ENCODE results near the gene GSTO1. TPM values are rescaled to one million over a fixed set of nuclear protein-coding genes. Genes with fewer than 3 reads are reported as not detected.
A peak's percentile ranks its signal among the peaks of the same experiment; 100 is the strongest.

GSTO1 gene
- total and polyA plus RNA-seq, 2 experiments from 2014 or later: 52.5 to 182 TPM

DNA sequence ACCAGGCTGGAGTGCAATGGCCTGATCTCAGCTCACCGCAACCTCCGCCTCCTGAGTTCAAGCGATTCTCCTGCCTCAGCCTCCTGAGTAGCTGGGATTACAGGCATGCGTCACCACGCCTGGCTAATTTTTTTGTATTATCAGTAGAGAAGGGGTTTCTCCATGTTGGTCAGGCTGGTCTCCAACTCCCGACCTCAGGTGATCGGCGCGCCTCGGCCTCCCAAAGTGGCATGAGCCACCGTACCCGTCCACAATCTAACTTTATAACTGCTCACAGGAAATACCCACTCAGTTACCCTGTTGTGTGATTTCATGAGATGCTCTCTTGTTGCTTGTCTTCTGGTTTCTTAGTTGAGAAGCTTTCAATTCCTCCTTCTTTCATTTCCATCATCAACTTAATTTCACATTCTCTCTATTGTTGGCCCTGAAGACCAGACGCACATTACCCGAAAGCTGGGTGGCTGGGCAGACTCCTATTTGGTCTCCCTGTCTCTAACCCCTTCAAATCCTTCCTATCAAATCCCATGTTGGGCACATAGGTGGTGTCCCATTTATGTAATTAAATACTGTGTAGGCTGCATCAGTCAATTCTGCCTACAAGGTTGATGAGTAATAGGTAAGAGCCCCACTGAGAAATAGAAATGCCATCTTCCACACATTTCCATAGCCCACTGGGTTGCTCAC, 13.2 kb downstream of the GSTO1 start (continued):
- TF ChIP-seq, protein P1, sequence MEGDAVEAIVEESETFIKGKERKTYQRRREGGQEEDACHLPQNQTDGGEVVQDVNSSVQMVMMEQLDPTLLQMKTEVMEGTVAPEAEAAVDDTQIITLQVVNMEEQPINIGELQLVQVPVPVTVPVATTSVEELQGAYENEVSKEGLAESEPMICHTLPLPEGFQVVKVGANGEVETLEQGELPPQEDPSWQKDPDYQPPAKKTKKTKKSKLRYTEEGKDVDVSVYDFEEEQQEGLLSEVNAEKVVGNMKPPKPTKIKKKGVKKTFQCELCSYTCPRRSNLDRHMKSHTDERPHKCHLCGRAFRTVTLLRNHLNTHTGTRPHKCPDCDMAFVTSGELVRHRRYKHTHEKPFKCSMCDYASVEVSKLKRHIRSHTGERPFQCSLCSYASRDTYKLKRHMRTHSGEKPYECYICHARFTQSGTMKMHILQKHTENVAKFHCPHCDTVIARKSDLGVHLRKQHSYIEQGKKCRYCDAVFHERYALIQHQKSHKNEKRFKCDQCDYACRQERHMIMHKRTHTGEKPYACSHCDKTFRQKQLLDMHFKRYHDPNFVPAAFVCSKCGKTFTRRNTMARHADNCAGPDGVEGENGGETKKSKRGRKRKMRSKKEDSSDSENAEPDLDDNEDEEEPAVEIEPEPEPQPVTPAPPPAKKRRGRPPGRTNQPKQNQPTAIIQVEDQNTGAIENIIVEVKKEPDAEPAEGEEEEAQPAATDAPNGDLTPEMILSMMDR (conservative IDR thresholded peaks at IDR 0.05; ENCODE audit: low read depth in 2 of 2): no peak
- TF ChIP-seq POLR2AphosphoS5 (IDR thresholded peaks at IDR 0.05; ENCODE audit: low read depth) (no peak), EZH2phosphoT487 (IDR thresholded peaks at IDR 0.05; ENCODE audit: unreplicated experiment) (no peak), CREB1 (CRISPR knock-in tag; IDR thresholded peaks at IDR 0.05; ENCODE audit: low read depth) (no peak)

DNA sequence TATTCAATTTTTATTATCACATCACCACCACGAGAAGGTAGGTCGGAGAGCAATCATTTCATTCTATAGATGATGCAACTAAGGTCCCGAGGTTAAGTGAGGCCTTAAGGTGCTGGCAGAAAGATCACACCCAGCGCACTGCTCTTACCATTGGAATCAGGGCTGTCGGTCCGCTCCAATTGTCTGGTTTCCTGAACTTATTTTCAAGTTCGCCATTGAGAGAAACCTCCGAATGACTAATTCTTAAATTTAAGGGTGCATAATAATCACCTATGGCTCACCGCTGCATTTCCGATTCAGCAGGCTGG, 13.7 kb downstream of the GSTO1 start:
- Mint-ChIP-seq H3K27ac (peak overlapping the region; percentile 97), H3K4me1 (peaks cover 6% of the 10 kb centered on the region), H3K9me3 (no peaks in the 10 kb centered on the region), H3K4me3 (peak overlapping the region; percentile 90), H3K27me3 (ENCODE audit: insufficient read depth, low read depth, poor library complexity) (peaks cover 2% of the 10 kb centered on the region), H3K36me3 (ENCODE audit: low read depth) (peaks cover 22% of the 10 kb centered on the region)
- Histone ChIP-seq H3F3A (replicated peaks; ENCODE audit: low read depth) (no peaks in the 10 kb centered on the region), H3K27me3 (ENCODE audit: insufficient read depth) (no peaks in the 10 kb centered on the region), H4K20me1 (replicated peaks; ENCODE audit: insufficient read depth) (0 out of 2 replicates have a peak, but pooled peaks cover 5% of the 10 kb centered on the region), H3K36me3 (ENCODE audit: insufficient read depth) (peaks cover 7% of the 10 kb centered on the region; the same call in 1 of the 2 replicates), H3K4me1 (ENCODE audit: insufficient read depth) (peaks cover 5% of the 10 kb centered on the region; the same call in 1 of the 2 replicates), H3K4me3 (peak overlapping the region; percentile 86), H3K79me2 (replicated peaks; ENCODE audit: insufficient read depth) (peaks cover 53% of the 10 kb centered on the region), H2AFZ (peak overlapping the region; percentile 48; the same call in 1 of the 2 replicates), H3K4me2 (peak overlapping the region; percentile 93), H3K27ac (ENCODE audit: low read depth) (peak overlapping the region; percentile 87), H3K9me2 (ENCODE audit: insufficient read depth) (no peaks in the 10 kb centered on the region)
- ATAC-seq (peak; percentile 3; the same call in 2 of the 3 replicates), DNase-seq (ENCODE audit: low spot score) (no peak)
- TF ChIP-seq JUNB (IDR thresholded peaks at IDR 0.05; ENCODE audit: unreplicated experiment): no peak
- TF ChIP-seq CREB1 (CRISPR knock-in tag; IDR thresholded peaks at IDR 0.05; ENCODE audit: low read depth): no peak
- TF ChIP-seq, protein P2, sequence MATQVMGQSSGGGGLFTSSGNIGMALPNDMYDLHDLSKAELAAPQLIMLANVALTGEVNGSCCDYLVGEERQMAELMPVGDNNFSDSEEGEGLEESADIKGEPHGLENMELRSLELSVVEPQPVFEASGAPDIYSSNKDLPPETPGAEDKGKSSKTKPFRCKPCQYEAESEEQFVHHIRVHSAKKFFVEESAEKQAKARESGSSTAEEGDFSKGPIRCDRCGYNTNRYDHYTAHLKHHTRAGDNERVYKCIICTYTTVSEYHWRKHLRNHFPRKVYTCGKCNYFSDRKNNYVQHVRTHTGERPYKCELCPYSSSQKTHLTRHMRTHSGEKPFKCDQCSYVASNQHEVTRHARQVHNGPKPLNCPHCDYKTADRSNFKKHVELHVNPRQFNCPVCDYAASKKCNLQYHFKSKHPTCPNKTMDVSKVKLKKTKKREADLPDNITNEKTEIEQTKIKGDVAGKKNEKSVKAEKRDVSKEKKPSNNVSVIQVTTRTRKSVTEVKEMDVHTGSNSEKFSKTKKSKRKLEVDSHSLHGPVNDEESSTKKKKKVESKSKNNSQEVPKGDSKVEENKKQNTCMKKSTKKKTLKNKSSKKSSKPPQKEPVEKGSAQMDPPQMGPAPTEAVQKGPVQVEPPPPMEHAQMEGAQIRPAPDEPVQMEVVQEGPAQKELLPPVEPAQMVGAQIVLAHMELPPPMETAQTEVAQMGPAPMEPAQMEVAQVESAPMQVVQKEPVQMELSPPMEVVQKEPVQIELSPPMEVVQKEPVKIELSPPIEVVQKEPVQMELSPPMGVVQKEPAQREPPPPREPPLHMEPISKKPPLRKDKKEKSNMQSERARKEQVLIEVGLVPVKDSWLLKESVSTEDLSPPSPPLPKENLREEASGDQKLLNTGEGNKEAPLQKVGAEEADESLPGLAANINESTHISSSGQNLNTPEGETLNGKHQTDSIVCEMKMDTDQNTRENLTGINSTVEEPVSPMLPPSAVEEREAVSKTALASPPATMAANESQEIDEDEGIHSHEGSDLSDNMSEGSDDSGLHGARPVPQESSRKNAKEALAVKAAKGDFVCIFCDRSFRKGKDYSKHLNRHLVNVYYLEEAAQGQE (IDR thresholded peaks at IDR 0.05; ENCODE audit: unreplicated experiment): no peak
- TF ChIP-seq EZH2phosphoT487 (IDR thresholded peaks at IDR 0.05; ENCODE audit: unreplicated experiment): no peak
- no peak for TF ChIP-seq STAT1 (IDR thresholded peaks at IDR 0.05; ENCODE audit: unreplicated experiment)
- TF ChIP-seq, protein P3, sequence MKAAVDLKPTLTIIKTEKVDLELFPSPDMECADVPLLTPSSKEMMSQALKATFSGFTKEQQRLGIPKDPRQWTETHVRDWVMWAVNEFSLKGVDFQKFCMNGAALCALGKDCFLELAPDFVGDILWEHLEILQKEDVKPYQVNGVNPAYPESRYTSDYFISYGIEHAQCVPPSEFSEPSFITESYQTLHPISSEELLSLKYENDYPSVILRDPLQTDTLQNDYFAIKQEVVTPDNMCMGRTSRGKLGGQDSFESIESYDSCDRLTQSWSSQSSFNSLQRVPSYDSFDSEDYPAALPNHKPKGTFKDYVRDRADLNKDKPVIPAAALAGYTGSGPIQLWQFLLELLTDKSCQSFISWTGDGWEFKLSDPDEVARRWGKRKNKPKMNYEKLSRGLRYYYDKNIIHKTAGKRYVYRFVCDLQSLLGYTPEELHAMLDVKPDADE (IDR thresholded peaks at IDR 0.05): no peak
- TF ChIP-seq POLR2AphosphoS5 (IDR thresholded peaks at IDR 0.05; ENCODE audit: low read depth): no peak
- no peak for TF ChIP-seq NANOG (IDR thresholded peaks at IDR 0.05; ENCODE audit: borderline replicate concordance)
- no peak for TF ChIP-seq EZH2 (IDR thresholded peaks at IDR 0.05; ENCODE audit: low read depth, unreplicated experiment)
- no peak for TF ChIP-seq ZNF114 (CRISPR knock-in tag; IDR thresholded peaks at IDR 0.05)
- TF ChIP-seq, protein P4, sequence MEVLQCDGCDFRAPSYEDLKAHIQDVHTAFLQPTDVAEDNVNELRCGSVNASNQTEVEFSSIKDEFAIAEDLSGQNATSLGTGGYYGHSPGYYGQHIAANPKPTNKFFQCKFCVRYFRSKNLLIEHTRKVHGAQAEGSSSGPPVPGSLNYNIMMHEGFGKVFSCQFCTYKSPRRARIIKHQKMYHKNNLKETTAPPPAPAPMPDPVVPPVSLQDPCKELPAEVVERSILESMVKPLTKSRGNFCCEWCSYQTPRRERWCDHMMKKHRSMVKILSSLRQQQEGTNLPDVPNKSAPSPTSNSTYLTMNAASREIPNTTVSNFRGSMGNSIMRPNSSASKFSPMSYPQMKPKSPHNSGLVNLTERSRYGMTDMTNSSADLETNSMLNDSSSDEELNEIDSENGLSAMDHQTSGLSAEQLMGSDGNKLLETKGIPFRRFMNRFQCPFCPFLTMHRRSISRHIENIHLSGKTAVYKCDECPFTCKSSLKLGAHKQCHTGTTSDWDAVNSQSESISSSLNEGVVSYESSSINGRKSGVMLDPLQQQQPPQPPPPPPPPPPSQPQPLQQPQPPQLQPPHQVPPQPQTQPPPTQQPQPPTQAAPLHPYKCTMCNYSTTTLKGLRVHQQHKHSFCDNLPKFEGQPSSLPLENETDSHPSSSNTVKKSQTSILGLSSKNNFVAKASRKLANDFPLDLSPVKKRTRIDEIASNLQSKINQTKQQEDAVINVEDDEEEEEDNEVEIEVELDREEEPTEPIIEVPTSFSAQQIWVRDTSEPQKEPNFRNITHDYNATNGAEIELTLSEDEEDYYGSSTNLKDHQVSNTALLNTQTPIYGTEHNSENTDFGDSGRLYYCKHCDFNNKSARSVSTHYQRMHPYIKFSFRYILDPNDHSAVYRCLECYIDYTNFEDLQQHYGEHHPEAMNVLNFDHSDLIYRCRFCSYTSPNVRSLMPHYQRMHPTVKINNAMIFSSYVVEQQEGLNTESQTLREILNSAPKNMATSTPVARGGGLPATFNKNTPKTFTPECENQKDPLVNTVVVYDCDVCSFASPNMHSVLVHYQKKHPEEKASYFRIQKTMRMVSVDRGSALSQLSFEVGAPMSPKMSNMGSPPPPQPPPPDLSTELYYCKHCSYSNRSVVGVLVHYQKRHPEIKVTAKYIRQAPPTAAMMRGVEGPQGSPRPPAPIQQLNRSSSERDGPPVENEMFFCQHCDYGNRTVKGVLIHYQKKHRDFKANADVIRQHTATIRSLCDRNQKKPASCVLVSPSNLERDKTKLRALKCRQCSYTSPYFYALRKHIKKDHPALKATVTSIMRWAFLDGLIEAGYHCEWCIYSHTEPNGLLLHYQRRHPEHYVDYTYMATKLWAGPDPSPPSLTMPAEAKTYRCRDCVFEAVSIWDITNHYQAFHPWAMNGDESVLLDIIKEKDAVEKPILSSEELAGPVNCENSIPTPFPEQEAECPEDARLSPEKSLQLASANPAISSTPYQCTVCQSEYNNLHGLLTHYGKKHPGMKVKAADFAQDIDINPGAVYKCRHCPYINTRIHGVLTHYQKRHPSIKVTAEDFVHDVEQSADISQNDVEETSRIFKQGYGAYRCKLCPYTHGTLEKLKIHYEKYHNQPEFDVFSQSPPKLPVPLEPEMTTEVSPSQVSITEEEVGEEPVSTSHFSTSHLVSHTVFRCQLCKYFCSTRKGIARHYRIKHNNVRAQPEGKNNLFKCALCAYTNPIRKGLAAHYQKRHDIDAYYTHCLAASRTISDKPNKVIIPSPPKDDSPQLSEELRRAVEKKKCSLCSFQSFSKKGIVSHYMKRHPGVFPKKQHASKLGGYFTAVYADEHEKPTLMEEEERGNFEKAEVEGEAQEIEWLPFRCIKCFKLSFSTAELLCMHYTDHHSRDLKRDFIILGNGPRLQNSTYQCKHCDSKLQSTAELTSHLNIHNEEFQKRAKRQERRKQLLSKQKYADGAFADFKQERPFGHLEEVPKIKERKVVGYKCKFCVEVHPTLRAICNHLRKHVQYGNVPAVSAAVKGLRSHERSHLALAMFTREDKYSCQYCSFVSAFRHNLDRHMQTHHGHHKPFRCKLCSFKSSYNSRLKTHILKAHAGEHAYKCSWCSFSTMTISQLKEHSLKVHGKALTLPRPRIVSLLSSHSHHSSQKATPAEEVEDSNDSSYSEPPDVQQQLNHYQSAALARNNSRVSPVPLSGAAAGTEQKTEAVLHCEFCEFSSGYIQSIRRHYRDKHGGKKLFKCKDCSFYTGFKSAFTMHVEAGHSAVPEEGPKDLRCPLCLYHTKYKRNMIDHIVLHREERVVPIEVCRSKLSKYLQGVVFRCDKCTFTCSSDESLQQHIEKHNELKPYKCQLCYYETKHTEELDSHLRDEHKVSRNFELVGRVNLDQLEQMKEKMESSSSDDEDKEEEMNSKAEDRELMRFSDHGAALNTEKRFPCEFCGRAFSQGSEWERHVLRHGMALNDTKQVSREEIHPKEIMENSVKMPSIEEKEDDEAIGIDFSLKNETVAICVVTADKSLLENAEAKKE (CRISPR knock-in tag; IDR thresholded peaks at IDR 0.05): no peak

Measured in GM23338 (cell line).